ENCODE measurements around the gene MYH11. TPM values are rescaled to one million over a fixed set of nuclear protein-coding genes. Genes with fewer than 3 reads are reported as not detected.

The MYH11 gene
- total and polyA plus RNA-seq, 4 experiments from 2014 or later, result 0.26 to 1.9 TPM; not detected in 2

- H3K4me3 ChIP-seq (ENCODE audit: low read length in 2 of 2), result no peak overlapping the region
- H3K4me1 Mint-ChIP-seq, result peaks cover 0 to 5% (median 2%) of the 10 kb centered on the region in 4 donors
- peaks cover 7 to 15% of the 10 kb centered on the region in 2 donors for H3K36me3 Mint-ChIP-seq
- no peaks in the 10 kb centered on the region for H3K4me1 ChIP-seq (ENCODE audit: insufficient read depth, low read length)
- CTCF ChIA-PET (ENCODE audit: partially characterized antibody), result no interaction called here
- peaks cover 0 to 5% of the 10 kb centered on the region in 2 donors for H3K27me3 Mint-ChIP-seq
- no peak overlapping the region for H3K4me3 Mint-ChIP-seq
- H3K9me3 Mint-ChIP-seq, result peaks cover 0 to 3% (median 0%) of the 10 kb centered on the region in 8 donors
- intact Hi-C loops (cut with micrococcal nuclease), result no loop called here
- POLR2A ChIA-PET (ENCODE audit: partially characterized antibody), result no interaction called here
- no peak overlapping the region for H3K27ac ChIP-seq (ENCODE audit: low read depth, low read length)
- no peaks in the 10 kb centered on the region for H3K27me3 ChIP-seq (ENCODE audit: insufficient read depth, low read length)
- no peak overlapping the region for H3K27ac Mint-ChIP-seq
- no peak for DNase-seq
- H3K9me3 ChIP-seq (ENCODE audit: control insufficient read depth in 1 of 2, low read length in 2 of 2), result no peaks in the 10 kb centered on the region
- no peaks in the 10 kb centered on the region for H3K36me3 ChIP-seq (ENCODE audit: insufficient read depth, low read length)
Observed at GRCh38 chr16:15752717-15753488, 103.9 kb downstream of the MYH11 start.

GRCh38 chr16:15751940-15752339 lies 104.9 kb downstream of the MYH11 start:
- H3K9me3 ChIP-seq (ENCODE audit: control insufficient read depth in 1 of 2, low read length in 2 of 2), result no peaks in the 10 kb centered on the region
- no peaks in the 10 kb centered on the region for H3K36me3 ChIP-seq (ENCODE audit: insufficient read depth, low read length)
- POLR2A ChIA-PET (ENCODE audit: partially characterized antibody), result no interaction called here
- no peak overlapping the region for H3K27ac ChIP-seq (ENCODE audit: low read depth, low read length)
- CTCF ChIA-PET (ENCODE audit: partially characterized antibody), result no interaction called here
- Mint-ChIP-seq H3K36me3 (peaks cover 7 to 19% of the 10 kb centered on the region in 2 donors), H3K4me1 (peaks cover 0 to 5% (median 2%) of the 10 kb centered on the region in 4 donors), H3K9me3 (peaks cover 0 to 3% (median 0%) of the 10 kb centered on the region in 8 donors), H3K27ac (no peak overlapping the region), H3K4me3 (no peak overlapping the region), H3K27me3 (peaks cover 0 to 4% of the 10 kb centered on the region in 2 donors)
- H3K27me3 ChIP-seq (ENCODE audit: insufficient read depth, low read length), result no peaks in the 10 kb centered on the region
- no peaks in the 10 kb centered on the region for H3K4me1 ChIP-seq (ENCODE audit: insufficient read depth, low read length)
- DNase-seq, result no peak
- intact Hi-C loops (cut with micrococcal nuclease), result no loop called here
- no peak overlapping the region for H3K4me3 ChIP-seq (ENCODE audit: low read length in 2 of 2)

GRCh38 chr16:15749985-15750384 lies 106.8 kb downstream of the MYH11 start:
- ChIA-PET CTCF (ENCODE audit: partially characterized antibody) (no interaction called here), POLR2A (ENCODE audit: partially characterized antibody) (no interaction called here)
- Histone ChIP-seq H3K4me1 (ENCODE audit: insufficient read depth, low read length) (no peaks in the 10 kb centered on the region), H3K27me3 (ENCODE audit: insufficient read depth, low read length) (no peaks in the 10 kb centered on the region), H3K36me3 (ENCODE audit: insufficient read depth, low read length) (no peaks in the 10 kb centered on the region), H3K9me3 (ENCODE audit: control insufficient read depth in 1 of 2, low read length in 2 of 2) (no peaks in the 10 kb centered on the region), H3K4me3 (ENCODE audit: low read length in 2 of 2) (no peak overlapping the region), H3K27ac (ENCODE audit: low read depth, low read length) (no peak overlapping the region)
- Mint-ChIP-seq H3K27me3 (no peaks in the 10 kb centered on the region), H3K27ac (peak overlapping the region in 1 of 7 donors; percentile 46), H3K36me3 (peaks cover 7 to 25% of the 10 kb centered on the region in 2 donors), H3K4me1 (peaks cover 0 to 3% (median 0%) of the 10 kb centered on the region in 4 donors), H3K9me3 (peaks cover 0 to 3% (median 0%) of the 10 kb centered on the region in 8 donors), H3K4me3 (no peak overlapping the region)
- no peak for DNase-seq
- intact Hi-C loops (cut with micrococcal nuclease), result no loop called here

GRCh38 chr16:15749371-15749770 lies 107.5 kb downstream of the MYH11 start:
- CTCF ChIA-PET (ENCODE audit: partially characterized antibody), result no interaction called here

GRCh38 chr16:15748654-15749053 lies 108.2 kb downstream of the MYH11 start:
- ChIA-PET POLR2A (ENCODE audit: partially characterized antibody) (no interaction called here), CTCF (ENCODE audit: partially characterized antibody) (no interaction called here)
- intact Hi-C loops (cut with micrococcal nuclease), result no loop called here
- Mint-ChIP-seq H3K27ac (peak overlapping the region in 2 of 7 donors; percentile 37 to 65), H3K4me1 (peaks cover 0 to 3% (median 0%) of the 10 kb centered on the region in 4 donors), H3K4me3 (peak overlapping the region in 1 of 8 donors; percentile 31), H3K36me3 (peaks cover 8 to 25% of the 10 kb centered on the region in 2 donors), H3K9me3 (peaks cover 0 to 3% (median 0%) of the 10 kb centered on the region in 8 donors), H3K27me3 (no peaks in the 10 kb centered on the region)
- no peak for DNase-seq
- Histone ChIP-seq H3K4me3 (ENCODE audit: low read length in 2 of 2) (no peak overlapping the region), H3K27ac (ENCODE audit: low read depth, low read length) (no peak overlapping the region), H3K36me3 (ENCODE audit: insufficient read depth, low read length) (no peaks in the 10 kb centered on the region), H3K9me3 (ENCODE audit: control insufficient read depth in 1 of 2, low read length in 2 of 2) (no peaks in the 10 kb centered on the region), H3K27me3 (ENCODE audit: insufficient read depth, low read length) (no peaks in the 10 kb centered on the region), H3K4me1 (ENCODE audit: insufficient read depth, low read length) (no peaks in the 10 kb centered on the region)

More at GRCh38 chr16:15749371-15749770, 107.5 kb downstream of the MYH11 start:
- peaks cover 0 to 3% (median 0%) of the 10 kb centered on the region in 4 donors for H3K4me1 Mint-ChIP-seq
- H3K4me3 Mint-ChIP-seq, result no peak overlapping the region
- peak overlapping the region in 1 of 7 donors; percentile 46 for H3K27ac Mint-ChIP-seq
- peaks cover 7 to 25% of the 10 kb centered on the region in 2 donors for H3K36me3 Mint-ChIP-seq
- DNase-seq, result no peak
- POLR2A ChIA-PET (ENCODE audit: partially characterized antibody), result no interaction called here
- H3K9me3 Mint-ChIP-seq, result peaks cover 0 to 3% (median 0%) of the 10 kb centered on the region in 8 donors
- Histone ChIP-seq H3K9me3 (ENCODE audit: control insufficient read depth in 1 of 2, low read length in 2 of 2) (no peaks in the 10 kb centered on the region), H3K4me3 (ENCODE audit: low read length in 2 of 2) (no peak overlapping the region), H3K36me3 (ENCODE audit: insufficient read depth, low read length) (no peaks in the 10 kb centered on the region), H3K27ac (ENCODE audit: low read depth, low read length) (no peak overlapping the region), H3K27me3 (ENCODE audit: insufficient read depth, low read length) (no peaks in the 10 kb centered on the region), H3K4me1 (ENCODE audit: insufficient read depth, low read length) (no peaks in the 10 kb centered on the region)
- H3K27me3 Mint-ChIP-seq, result no peaks in the 10 kb centered on the region
- intact Hi-C loops (cut with micrococcal nuclease), result no loop called here

- no peak overlapping the region for H3K4me3 ChIP-seq (ENCODE audit: low read length in 2 of 2)
- Mint-ChIP-seq H3K36me3 (peaks cover 11 to 28% of the 10 kb centered on the region in 2 donors), H3K9me3 (peaks cover 0 to 3% (median 0%) of the 10 kb centered on the region in 8 donors), H3K27me3 (no peaks in the 10 kb centered on the region), H3K4me1 (peaks cover 0 to 3% (median 0%) of the 10 kb centered on the region in 4 donors), H3K27ac (no peak overlapping the region), H3K4me3 (no peak overlapping the region)
- CTCF ChIA-PET (ENCODE audit: partially characterized antibody), result interaction anchor here (1.7 kb wide), 1 partner anchor 8 kb away, joined by 6 read pairs; no protein-coding TSS in a partner anchor
- no peaks in the 10 kb centered on the region for H3K4me1 ChIP-seq (ENCODE audit: insufficient read depth, low read length)
- POLR2A ChIA-PET (ENCODE audit: partially characterized antibody), result no interaction called here
- H3K27ac ChIP-seq (ENCODE audit: low read depth, low read length), result no peak overlapping the region
- H3K36me3 ChIP-seq (ENCODE audit: insufficient read depth, low read length), result no peaks in the 10 kb centered on the region
- no peak for DNase-seq
- no peaks in the 10 kb centered on the region for H3K9me3 ChIP-seq (ENCODE audit: control insufficient read depth in 1 of 2, low read length in 2 of 2)
- no peaks in the 10 kb centered on the region for H3K27me3 ChIP-seq (ENCODE audit: insufficient read depth, low read length)
- intact Hi-C loops (cut with micrococcal nuclease), result no loop called here
Observed at GRCh38 chr16:15747937-15748336, 108.9 kb downstream of the MYH11 start.

GRCh38 chr16:15746332-15746731 lies 110.5 kb downstream of the MYH11 start:
- H3K4me3 ChIP-seq (ENCODE audit: low read length in 2 of 2), result no peak overlapping the region
- H3K4me3 Mint-ChIP-seq, result no peak overlapping the region
- intact Hi-C loops (cut with micrococcal nuclease), result no loop called here
- H3K36me3 Mint-ChIP-seq, result peaks cover 18 to 35% of the 10 kb centered on the region in 2 donors
- H3K27me3 ChIP-seq (ENCODE audit: insufficient read depth, low read length), result no peaks in the 10 kb centered on the region
- no peak overlapping the region for H3K27ac ChIP-seq (ENCODE audit: low read depth, low read length)
- peaks cover 0 to 3% (median 0%) of the 10 kb centered on the region in 4 donors for H3K4me1 Mint-ChIP-seq
- H3K27ac Mint-ChIP-seq, result peak overlapping the region in 1 of 7 donors; percentile 31
- ChIA-PET POLR2A (ENCODE audit: partially characterized antibody) (no interaction called here), CTCF (ENCODE audit: partially characterized antibody) (interaction anchor here (1.7 kb wide), 1 partner anchor 10 kb away, joined by 6 read pairs; no protein-coding TSS in a partner anchor)
- no peaks in the 10 kb centered on the region for H3K27me3 Mint-ChIP-seq
- H3K4me1 ChIP-seq (ENCODE audit: insufficient read depth, low read length), result no peaks in the 10 kb centered on the region
- H3K9me3 Mint-ChIP-seq, result peaks cover 0 to 5% (median 4%) of the 10 kb centered on the region in 8 donors
- H3K9me3 ChIP-seq (ENCODE audit: control insufficient read depth in 1 of 2, low read length in 2 of 2), result no peaks in the 10 kb centered on the region
- H3K36me3 ChIP-seq (ENCODE audit: insufficient read depth, low read length), result no peaks in the 10 kb centered on the region
- DNase-seq, result no peak

All from CD4-positive, alpha-beta memory T cell (primary cell).